KOPT-K1 (cell line): ENCODE measurements around the gene SLC49A4.

Source experiments
- H3K27ac ChIP-seq: fragments of 200-600 bp; sonication (generic); 2 replicates; pipeline ENCODE4 v1.5.1; 2016; ENCODE audit warnings: antibody characterized with exemption, mild to moderate bottlenecking, low read depth, low read length; ENCODE audit not compliant: poor library complexity, severe bottlenecking
- H3K36me3 ChIP-seq: fragments of 200-600 bp; sonication (generic); 2 replicates; pipeline ENCODE4 v1.5.1; 2017; ENCODE audit warnings: antibody characterized with exemption, mild to moderate bottlenecking, low read length, moderate library complexity; ENCODE audit not compliant: insufficient read depth
- H3K9me3 ChIP-seq: fragments of 200-600 bp; sonication (generic); 2 replicates; pipeline ENCODE4 v1.5.1; 2017; ENCODE audit warnings: antibody characterized with exemption, low read length, mild to moderate bottlenecking; ENCODE audit not compliant: insufficient read depth, poor library complexity, severe bottlenecking

The SLC49A4 gene

GRCh38 chr3:122800031-122800430 is 5.2 kb downstream of the SLC49A4 start:
- Histone ChIP-seq H3K27ac (no peak overlapping the region), H3K9me3 (no peaks in the 10 kb centered on the region), H3K36me3 (no peaks in the 10 kb centered on the region)

DNA sequence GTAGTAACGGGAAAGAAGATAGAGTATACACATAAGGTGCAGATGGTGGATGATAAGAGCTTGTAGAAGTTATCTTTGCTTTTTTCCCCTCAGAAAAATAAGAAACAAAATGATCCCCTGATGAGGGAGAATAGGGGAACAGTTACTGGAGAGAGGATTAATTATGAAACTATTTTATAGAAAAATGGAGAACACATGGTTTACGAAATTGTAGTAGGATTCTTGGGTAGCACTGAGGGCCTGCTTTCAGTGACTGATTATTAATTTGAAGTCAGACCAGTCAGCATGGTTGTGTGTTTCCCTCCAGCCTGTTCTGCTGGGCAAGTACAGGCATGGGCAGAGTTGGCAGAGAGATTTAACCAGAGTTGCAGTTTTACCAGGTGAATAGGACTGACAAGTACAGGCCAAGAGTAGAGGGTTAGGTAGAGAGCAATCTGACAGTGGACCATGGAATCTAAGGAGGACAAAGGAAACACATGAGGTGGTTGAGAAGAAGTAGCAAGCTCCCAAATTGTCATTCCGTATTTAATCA is 5.9 kb downstream of the SLC49A4 start:
- Histone ChIP-seq H3K27ac (no peak overlapping the region), H3K36me3 (no peaks in the 10 kb centered on the region), H3K9me3 (no peaks in the 10 kb centered on the region)

DNA sequence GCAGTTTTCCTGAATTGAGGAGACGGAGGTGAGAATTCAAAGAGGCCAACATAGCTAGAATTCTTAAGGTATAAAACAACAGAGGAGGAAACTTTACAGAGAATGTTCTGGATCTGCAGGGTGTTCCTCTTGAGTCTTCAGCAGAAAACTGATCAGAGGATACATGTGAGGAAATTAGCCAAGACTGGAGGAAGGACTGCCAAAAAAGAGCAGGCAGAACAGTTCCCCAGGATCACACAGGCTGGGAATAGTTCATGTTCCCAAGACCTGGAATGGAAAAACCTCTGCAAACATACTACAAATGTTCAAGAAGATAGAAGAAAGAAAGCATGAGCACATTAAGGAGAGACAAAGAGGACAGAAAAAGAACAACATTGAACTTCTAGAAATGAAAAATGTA is 7.5 kb downstream of the SLC49A4 start:
- no peak overlapping the region for H3K27ac ChIP-seq
- H3K36me3 ChIP-seq = no peaks in the 10 kb centered on the region
- no peaks in the 10 kb centered on the region for H3K9me3 ChIP-seq

- H3K27ac ChIP-seq = no peak overlapping the region
- H3K36me3 ChIP-seq = no peaks in the 10 kb centered on the region
- H3K9me3 ChIP-seq = no peaks in the 10 kb centered on the region
These were observed 9.1 kb downstream of the SLC49A4 start for GRCh38 chr3:122803977-122804376.

GRCh38 chr3:122810734-122811133 is 15.9 kb downstream of the SLC49A4 start:
- Histone ChIP-seq H3K36me3 (no peaks in the 10 kb centered on the region), H3K9me3 (no peaks in the 10 kb centered on the region), H3K27ac (no peak overlapping the region)

DNA sequence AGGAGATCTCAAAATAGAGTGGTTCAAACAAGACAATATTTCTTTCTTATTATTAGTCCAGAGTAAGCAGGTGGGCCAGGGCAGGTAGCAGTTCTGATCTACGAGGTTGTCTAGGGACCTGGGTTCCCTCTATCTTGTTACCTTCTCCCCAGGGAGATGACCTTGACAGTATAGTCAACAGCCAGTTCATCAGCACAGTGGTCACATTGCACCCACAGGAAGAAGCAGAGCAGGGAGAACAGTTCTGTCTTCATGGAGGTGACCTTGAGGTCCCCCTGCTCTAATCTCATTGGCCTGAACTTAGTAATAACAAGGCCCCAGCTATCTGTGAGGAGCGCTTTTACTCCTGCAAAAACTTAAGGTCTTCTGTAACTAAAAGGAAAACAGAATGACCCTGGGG is 21.7 kb downstream of the SLC49A4 start:
- Histone ChIP-seq H3K9me3 (no peaks in the 10 kb centered on the region), H3K36me3 (no peaks in the 10 kb centered on the region), H3K27ac (no peak overlapping the region)

- Histone ChIP-seq H3K27ac (no peak overlapping the region), H3K36me3 (peaks cover 15% of the 10 kb centered on the region; the same call in 1 of the 2 replicates), H3K9me3 (no peaks in the 10 kb centered on the region)
These were observed 29.9 kb downstream of the SLC49A4 start for GRCh38 chr3:122824465-122825381.

DNA sequence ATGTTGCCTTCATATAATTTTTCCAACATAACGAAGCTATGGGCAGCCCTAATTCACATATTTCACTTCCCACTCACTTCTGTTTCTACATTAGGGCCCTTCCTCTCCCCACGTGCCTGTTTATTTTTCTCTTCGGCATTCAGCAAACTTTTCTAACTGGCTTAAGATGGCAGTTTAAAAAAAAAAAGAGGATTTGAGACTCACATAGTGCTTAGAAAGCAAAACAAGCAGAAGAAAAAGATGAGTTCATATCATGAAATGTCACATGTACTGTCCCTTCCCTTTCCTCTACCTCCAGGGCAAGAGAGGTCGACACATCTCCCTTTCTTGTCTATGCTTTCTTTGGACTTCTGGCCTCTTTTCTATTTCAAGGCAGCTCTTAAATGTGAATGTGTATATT is 30.6 kb downstream of the SLC49A4 start:
- no peak overlapping the region for H3K27ac ChIP-seq
- H3K36me3 ChIP-seq = peaks cover 15% of the 10 kb centered on the region; the same call in 1 of the 2 replicates

GRCh38 chr3:122826278-122826677 is 31.4 kb downstream of the SLC49A4 start:
- Histone ChIP-seq H3K27ac (no peak overlapping the region), H3K36me3 (peaks cover 15% of the 10 kb centered on the region; the same call in 1 of the 2 replicates), H3K9me3 (no peaks in the 10 kb centered on the region)

More for the DNA sequence above, 30.6 kb downstream of the SLC49A4 start:
- H3K9me3 ChIP-seq = no peaks in the 10 kb centered on the region

- Histone ChIP-seq H3K27ac (no peak overlapping the region), H3K36me3 (peaks cover 15% of the 10 kb centered on the region; the same call in 1 of the 2 replicates), H3K9me3 (no peaks in the 10 kb centered on the region)
These were observed 33.4 kb downstream of the SLC49A4 start for GRCh38 chr3:122828281-122828680.

DNA sequence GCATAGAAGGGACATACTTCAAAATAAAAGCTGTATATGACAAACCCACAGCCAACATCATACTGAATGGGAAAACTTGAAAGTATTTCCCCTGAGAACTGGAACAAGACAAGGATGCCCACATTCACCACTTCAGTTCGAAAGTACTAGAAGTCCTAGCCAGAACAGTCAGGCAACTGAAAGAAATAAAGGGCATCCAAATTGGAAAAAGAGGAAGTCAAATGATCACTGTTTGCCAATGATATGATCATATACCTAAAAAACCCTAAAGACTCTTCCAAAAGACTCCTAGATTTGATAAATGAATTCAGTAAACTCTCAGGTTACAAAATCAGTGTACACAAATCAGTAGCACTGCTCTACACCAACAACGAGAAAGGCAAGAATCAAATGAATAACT is 40.7 kb downstream of the SLC49A4 start:
- no peaks in the 10 kb centered on the region for H3K36me3 ChIP-seq
- no peak overlapping the region for H3K27ac ChIP-seq
- H3K9me3 ChIP-seq = no peaks in the 10 kb centered on the region

DNA sequence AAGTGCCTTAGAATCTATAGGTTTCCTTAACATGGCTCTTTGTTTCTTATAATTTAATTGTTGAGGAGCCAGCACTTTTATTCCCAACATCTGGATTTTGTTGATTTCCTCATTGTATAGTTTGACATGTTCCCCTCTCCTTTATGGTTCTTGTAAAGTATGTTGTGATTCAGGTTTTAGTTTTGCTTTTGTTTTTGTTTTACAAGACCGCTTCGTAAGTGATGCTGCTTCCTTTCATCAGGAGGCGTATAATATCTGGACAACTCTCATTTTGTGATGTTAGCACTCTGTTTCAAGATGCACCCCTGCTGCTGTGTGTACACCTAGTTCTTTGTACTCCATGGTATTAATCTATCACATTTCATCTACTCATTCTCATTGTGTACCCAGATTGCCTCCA is 48.7 kb downstream of the SLC49A4 start:
- H3K36me3 ChIP-seq = no peaks in the 10 kb centered on the region
- H3K9me3 ChIP-seq = no peaks in the 10 kb centered on the region
- no peak overlapping the region for H3K27ac ChIP-seq

DNA sequence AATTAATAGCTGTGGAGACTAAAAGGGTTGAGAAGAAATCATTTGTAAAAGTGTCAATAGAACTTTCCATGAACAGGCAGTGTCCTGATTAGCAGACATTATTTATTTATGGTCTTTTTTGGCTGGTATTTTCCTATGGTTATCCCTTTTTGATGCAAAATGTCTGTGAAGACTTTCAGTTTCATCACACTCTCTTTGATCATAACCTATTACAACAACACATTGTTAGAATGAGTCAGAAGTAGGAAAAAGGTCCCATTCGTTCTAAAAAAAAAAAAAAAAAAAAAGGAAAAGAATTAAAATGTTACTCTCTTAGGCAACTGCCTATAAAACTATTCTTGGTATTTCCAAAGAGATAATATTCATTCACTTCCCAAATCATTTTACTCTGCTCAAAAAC is 62.1 kb downstream of the SLC49A4 start:
- Histone ChIP-seq H3K9me3 (no peaks in the 10 kb centered on the region), H3K36me3 (0 out of 2 replicates have a peak, but pooled peaks cover 5% of the 10 kb centered on the region), H3K27ac (no peak overlapping the region)

- Histone ChIP-seq H3K9me3 (no peaks in the 10 kb centered on the region), H3K36me3 (0 out of 2 replicates have a peak, but pooled peaks cover 5% of the 10 kb centered on the region), H3K27ac (no peak overlapping the region)
These were observed 63.5 kb downstream of the SLC49A4 start for GRCh38 chr3:122858373-122858772.

DNA sequence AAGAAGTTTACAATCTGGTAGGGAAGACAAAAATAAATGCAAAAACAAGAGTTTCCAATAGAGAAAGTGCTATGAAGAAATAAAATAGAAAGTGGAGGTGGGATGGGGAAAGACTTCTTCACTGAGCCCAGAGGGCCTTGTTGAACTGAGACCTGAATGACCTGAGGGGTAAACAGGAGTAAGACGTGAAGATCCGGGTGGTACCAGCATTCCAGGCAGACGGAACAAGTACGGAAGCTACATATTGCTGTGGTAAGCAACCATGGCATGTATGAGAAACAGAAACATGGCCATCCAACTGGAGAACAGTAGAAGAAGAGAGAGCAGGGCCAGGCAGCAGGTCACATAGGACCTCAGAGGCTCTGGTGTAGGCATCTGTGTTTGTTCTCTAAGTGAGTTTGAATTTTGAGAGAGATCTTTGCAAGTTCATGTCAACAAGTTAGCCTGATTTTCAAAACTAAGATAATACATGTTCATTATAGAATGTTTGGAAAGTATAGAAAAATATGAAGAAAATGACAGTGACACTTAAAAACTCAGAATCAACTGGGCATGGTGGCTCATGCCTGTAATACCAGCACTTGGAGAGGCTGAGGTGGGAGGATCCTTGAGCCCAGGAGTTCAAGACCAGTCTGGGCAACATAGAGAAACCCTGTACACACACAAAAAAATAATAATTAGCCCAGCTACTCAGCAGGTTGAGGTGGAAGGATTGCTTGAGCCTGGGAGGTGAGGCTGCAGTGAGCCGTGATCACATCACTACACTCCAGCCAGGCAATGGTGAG is 64.3 kb downstream of the SLC49A4 start:
- Histone ChIP-seq H3K9me3 (no peaks in the 10 kb centered on the region), H3K27ac (no peak overlapping the region), H3K36me3 (0 out of 2 replicates have a peak, but pooled peaks cover 5% of the 10 kb centered on the region)
